Kidney (tissue), 14 donors: ENCODE measurements around the gene GP1BB. TPM values are rescaled to one million over a fixed set of nuclear protein-coding genes. Genes with fewer than 3 reads are reported as not detected.
A peak's percentile ranks its signal among the peaks of the same experiment; 100 is the strongest.

Experiments used
- DNase-seq, 5 donors: peaks; one replicate each; pipeline ENCODE4 v3.0.0-alpha.2; 2013 to 2020
- FAIRE-seq: peaks from 2 replicates; lab custom pipeline; 2012; peaks lifted over from hg19 to GRCh38; lab: Jason Lieb, UNC
- H3K27ac ChIP-seq, 2 donors: one replicate each; pipeline ENCODE4 v1.7.0; 2013; ENCODE audit warnings: low read depth in 2 of 2, low read length in 2 of 2, inconsistent platforms in 1 of 2
- H3K27me3 ChIP-seq: one replicate; pipeline ENCODE4 v1.7.1; 2013; ENCODE audit warnings: low read length, inconsistent platforms; ENCODE audit not compliant: control insufficient read depth, insufficient read depth
- H3K36me3 ChIP-seq, 3 donors: one replicate each; pipeline versions ENCODE4 v1.7.0 to v1.7.1; 2013; ENCODE audit warnings: low read length in 3 of 3, control low read depth in 1 of 3, inconsistent platforms in 1 of 3; ENCODE audit not compliant: insufficient read depth in 3 of 3, control insufficient read depth in 2 of 3
- H3K4me1 ChIP-seq, 3 donors: one replicate each; pipeline versions ENCODE4 v1.7.0 to v1.7.1; 2013; ENCODE audit warnings: low read length in 3 of 3, inconsistent platforms in 1 of 3, low read depth in 1 of 3; ENCODE audit not compliant: control insufficient read depth in 2 of 3, insufficient read depth in 2 of 3
- H3K4me3 ChIP-seq, 3 donors: one replicate each; pipeline versions ENCODE4 v1.7.0 to v1.8.1; 2013; ENCODE audit warnings: low read length in 3 of 3, control low read depth in 1 of 3, inconsistent platforms in 1 of 3
- H3K9ac ChIP-seq, 3 donors: one replicate each; pipeline versions ENCODE4 v1.7.0 to v1.7.1; 2013; ENCODE audit warnings: low read length in 3 of 3, control low read depth in 1 of 3, inconsistent platforms in 1 of 3
- H3K9me3 ChIP-seq, 3 donors: one replicate each; pipeline versions ENCODE4 v1.7.0 to v1.7.1; 2013; ENCODE audit warnings: low read length in 3 of 3, control low read depth in 1 of 3, inconsistent platforms in 1 of 3; ENCODE audit not compliant: control insufficient read depth in 2 of 3, insufficient read depth in 1 of 3
- CTCF ChIP-seq: IDR thresholded peaks from 3 replicates; pipeline ENCODE4 v1.5.1; 2012; ENCODE audit warnings: mild to moderate bottlenecking, moderate library complexity, borderline replicate concordance; ENCODE audit not compliant: insufficient read depth; ENCODE audit errors: extremely low read depth
- intact Hi-C: fragments of 100-400 bp; cut with DNase I; formaldehyde crosslinking; loops from one replicate; pipeline ENCODE4 v1.11.1; 2022
- polyA plus RNA-seq: library from polyadenylated mRNA; stranded (reverse); fragments of 350-450 nt; fragmentation: Illumina TruSeq; extraction: RNeasy Lipid Tissue Mini Kit (QIAGEN cat#74804); gene quantifications from one replicate; pipeline ENCODE4 v1.2.3, GENCODE V29; 2014; ENCODE audit warnings: low read depth, low replicate concordance; ENCODE audit not compliant: insufficient read depth
- total RNA-seq: library from RNA; stranded (reverse); fragmentation: NEBNext Ultra II Directional; extraction: Animal tissue kit (Norgen Biotek cat#: 25700); gene quantifications from one replicate; pipeline ENCODE4 v1.2.1, GENCODE V29; 2021
- donor health status: control.
- donor health status: control.
- donor health status: control.
- donor health status: control.
- donor health status: control.
- donor health status: DM: yes; HTN: yes; CAD: no.
- donor health status: Normal renal cell carcinoma (clear cell type).

Gene GP1BB
- total and polyA plus RNA-seq, 2 donors from 2014 or later = 1.9 to 4.1 TPM

DNA sequence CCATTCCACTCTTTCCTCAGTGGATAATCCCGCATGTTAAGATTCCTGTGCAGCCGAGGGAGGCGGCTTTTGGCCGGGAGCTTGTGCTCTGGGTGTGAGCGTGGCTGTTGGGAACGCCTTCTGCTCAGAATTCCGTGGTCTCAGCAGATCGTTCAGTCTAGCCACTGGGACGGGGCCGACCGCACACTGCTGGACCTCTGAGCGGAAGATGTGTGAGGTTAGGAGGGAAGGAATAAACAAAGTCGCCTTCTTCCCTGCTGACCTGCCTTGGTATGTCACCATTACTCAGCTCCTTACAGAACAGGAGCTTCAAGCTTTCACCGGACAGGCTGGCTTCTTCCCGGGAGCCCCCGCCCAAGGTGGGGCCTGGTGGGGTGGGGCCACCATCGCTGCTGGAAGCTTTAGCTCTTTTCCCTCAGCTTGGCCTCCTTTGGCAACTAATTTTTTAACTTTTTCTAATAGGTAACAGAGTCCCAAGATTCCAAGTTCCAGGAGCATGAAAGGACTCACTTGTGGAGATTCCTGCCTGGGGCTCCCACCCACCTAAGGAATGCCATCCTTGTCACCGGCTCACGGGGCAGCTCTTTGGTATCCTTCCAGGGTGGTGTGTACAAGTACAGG is 31.5 kb upstream of the GP1BB start:
- H3K4me1 ChIP-seq = peaks cover 0 to 3% (median 0%) of the 10 kb centered on the region in 3 donors
- no peak for TF ChIP-seq CTCF
- H3K9me3 ChIP-seq = no peaks in the 10 kb centered on the region
- no peak overlapping the region for H3K9ac ChIP-seq
- FAIRE-seq (no peak), DNase-seq (peak in 3 of 5 donors; percentile 56 to 70 (median 66))
- no peaks in the 10 kb centered on the region for H3K36me3 ChIP-seq
- no peaks in the 10 kb centered on the region for H3K27me3 ChIP-seq
- peak overlapping the region; percentile 2 to 12 (median 2) for H3K4me3 ChIP-seq
- intact Hi-C loops = loop anchor here (5.0 kb wide), 1 partner anchor 150 kb away; no protein-coding TSS in a partner anchor
- no peak overlapping the region for H3K27ac ChIP-seq

DNA sequence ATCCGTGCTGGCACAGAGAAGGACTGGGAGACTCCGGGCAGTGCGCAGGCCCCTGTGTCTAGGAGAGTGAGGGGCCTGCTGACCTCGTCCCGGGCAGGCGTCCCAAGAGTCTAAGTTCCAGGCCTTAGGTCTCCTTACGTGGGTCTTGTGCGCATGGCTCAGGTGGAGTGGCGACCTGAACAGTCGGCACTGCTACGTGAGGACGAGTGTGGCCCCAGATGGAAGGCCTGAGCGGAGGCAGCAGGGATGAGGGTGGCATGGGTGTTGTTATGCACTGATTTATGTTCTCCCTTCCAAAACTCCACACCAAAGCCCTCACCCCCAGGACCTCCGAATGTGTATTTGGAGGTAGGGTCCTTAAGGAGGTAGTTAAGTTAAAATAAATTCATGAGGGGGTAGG is 29.8 kb upstream of the GP1BB start:
- H3K9me3 ChIP-seq = no peaks in the 10 kb centered on the region
- no peak for TF ChIP-seq CTCF
- intact Hi-C loops = loop anchor here (5.0 kb wide), 1 partner anchor 151 kb away; no protein-coding TSS in a partner anchor

GRCh38 chr22:19693981-19694670 is 29.2 kb upstream of the GP1BB start:
- H3K9ac ChIP-seq = no peak overlapping the region
- no peaks in the 10 kb centered on the region for H3K27me3 ChIP-seq
- no peak overlapping the region for H3K27ac ChIP-seq
- intact Hi-C loops = loop anchor here (5.0 kb wide), 1 partner anchor 152 kb away; no protein-coding TSS in a partner anchor
- peaks cover 0 to 3% (median 0%) of the 10 kb centered on the region in 3 donors for H3K4me1 ChIP-seq
- FAIRE-seq (no peak), DNase-seq (no peak)
- no peak for TF ChIP-seq CTCF
- H3K9me3 ChIP-seq = no peaks in the 10 kb centered on the region
- H3K4me3 ChIP-seq = no peak overlapping the region
- no peaks in the 10 kb centered on the region for H3K36me3 ChIP-seq

More for the DNA sequence above, 29.8 kb upstream of the GP1BB start:
- peaks cover 0 to 3% (median 0%) of the 10 kb centered on the region in 3 donors for H3K4me1 ChIP-seq
- no peak overlapping the region for H3K27ac ChIP-seq
- H3K27me3 ChIP-seq = no peaks in the 10 kb centered on the region
- no peak for FAIRE-seq
- no peak overlapping the region for H3K9ac ChIP-seq
- H3K4me3 ChIP-seq = no peak overlapping the region
- no peaks in the 10 kb centered on the region for H3K36me3 ChIP-seq
- no peak for DNase-seq
